ENCODE data around the gene HM13. TPM values are rescaled to one million over a fixed set of nuclear protein-coding genes. Genes with fewer than 3 reads are reported as not detected.

Gene HM13
- total and polyA plus RNA-seq, 9 of the 15 experiments (the other 6 are each of a cell fraction or from before 2014, with no cell fraction given), result 7.7 to 136 (median 74.5) TPM

DNA sequence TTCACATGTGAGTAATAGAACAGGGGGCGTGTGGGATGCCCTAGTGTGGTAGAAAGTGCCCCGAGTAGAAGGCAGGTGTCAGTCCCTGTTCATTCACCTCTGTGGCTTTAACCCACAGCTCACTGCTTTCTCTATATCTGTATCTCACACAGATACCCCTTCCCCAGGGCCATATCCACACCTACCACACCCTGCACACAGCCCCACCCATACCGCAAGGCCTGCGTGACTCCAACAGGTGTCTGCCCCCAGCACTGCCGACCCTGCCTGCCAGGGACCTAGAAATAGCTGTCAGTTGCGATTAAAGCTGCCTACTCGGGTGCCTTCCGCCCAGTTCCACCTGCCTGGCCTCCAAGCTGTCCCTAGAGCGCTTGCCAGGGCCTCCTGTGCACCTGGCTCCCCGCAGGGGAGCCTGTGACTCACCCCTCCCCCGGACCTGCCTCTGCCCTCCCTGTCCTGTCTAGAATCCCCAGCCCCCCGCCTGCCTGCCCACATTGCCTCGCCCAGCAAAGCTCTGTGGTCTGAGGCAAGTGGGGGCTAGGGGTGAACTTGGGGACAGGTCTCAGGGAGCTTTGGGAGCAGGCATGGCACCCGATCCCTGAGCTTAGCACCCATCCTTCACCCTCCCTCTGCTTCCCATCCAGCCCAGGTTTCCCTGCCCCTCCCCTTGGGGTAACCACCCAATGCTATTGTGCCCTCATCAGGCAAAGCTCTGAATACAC, 52.6 kb downstream of the HM13 start (continued):
- TF ChIP-seq, protein P1, sequence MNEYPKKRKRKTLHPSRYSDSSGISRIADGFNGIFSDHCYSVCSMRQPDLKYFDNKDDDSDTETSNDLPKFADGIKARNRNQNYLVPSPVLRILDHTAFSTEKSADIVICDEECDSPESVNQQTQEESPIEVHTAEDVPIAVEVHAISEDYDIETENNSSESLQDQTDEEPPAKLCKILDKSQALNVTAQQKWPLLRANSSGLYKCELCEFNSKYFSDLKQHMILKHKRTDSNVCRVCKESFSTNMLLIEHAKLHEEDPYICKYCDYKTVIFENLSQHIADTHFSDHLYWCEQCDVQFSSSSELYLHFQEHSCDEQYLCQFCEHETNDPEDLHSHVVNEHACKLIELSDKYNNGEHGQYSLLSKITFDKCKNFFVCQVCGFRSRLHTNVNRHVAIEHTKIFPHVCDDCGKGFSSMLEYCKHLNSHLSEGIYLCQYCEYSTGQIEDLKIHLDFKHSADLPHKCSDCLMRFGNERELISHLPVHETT (CRISPR knock-in tag; conservative IDR thresholded peaks at IDR 0.05 in 1 of 2, IDR thresholded peaks at IDR 0.05 in 1 of 2), result no peak
- TF ChIP-seq ZNF431 (CRISPR knock-in tag; IDR thresholded peaks at IDR 0.05) (no peak), ARID1B (IDR thresholded peaks at IDR 0.05) (0 out of 2 replicates have a peak, but pooled peaks have one; percentile 6), TCF3 (CRISPR knock-in tag; IDR thresholded peaks at IDR 0.05) (peak; percentile 32; the same call in 1 of the 2 replicates), FOXK1 (CRISPR knock-in tag; IDR thresholded peaks at IDR 0.05; ENCODE audit: borderline replicate concordance) (no peak), MYNN (IDR thresholded peaks at IDR 0.05) (peak; percentile 13; the same call in 1 of the 2 replicates), MYNN (CRISPR knock-in tag; IDR thresholded peaks at IDR 0.05) (no peak), SMC3 (conservative IDR thresholded peaks at IDR 0.05; ENCODE audit: insufficient read depth, low read depth, low read length) (no peak), ZKSCAN1 (IDR thresholded peaks at IDR 0.05; ENCODE audit: low read depth, low read length) (no peak), ZFPM2 (CRISPR knock-in tag; IDR thresholded peaks at IDR 0.05) (no peak), NUFIP1 (IDR thresholded peaks at IDR 0.05; ENCODE audit: partially characterized antibody) (no peak)
- TF ChIP-seq, protein P2, sequence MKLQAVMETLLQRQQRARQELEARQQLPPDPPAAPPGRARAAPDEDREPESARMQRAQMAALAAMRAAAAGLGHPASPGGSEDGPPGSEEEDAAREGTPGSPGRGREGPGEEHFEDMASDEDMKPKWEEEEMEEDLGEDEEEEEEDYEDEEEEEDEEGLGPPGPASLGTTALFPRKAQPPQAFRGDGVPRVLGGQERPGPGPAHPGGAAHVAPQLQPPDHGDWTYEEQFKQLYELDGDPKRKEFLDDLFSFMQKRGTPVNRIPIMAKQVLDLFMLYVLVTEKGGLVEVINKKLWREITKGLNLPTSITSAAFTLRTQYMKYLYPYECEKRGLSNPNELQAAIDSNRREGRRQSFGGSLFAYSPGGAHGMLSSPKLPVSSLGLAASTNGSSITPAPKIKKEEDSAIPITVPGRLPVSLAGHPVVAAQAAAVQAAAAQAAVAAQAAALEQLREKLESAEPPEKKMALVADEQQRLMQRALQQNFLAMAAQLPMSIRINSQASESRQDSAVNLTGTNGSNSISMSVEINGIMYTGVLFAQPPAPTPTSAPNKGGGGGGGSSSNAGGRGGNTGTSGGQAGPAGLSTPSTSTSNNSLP (IDR thresholded peaks at IDR 0.05; ENCODE audit: borderline replicate concordance, low read depth, low read length), result no peak
